Natural killer cell (primary cell): Measurements from ENCODE around the gene ACTRT2. TPM values are rescaled to one million over a fixed set of nuclear protein-coding genes. Genes with fewer than 3 reads are reported as not detected.

ENCODE experiments used
- ATAC-seq, 3 donors: fragments of 150-1000 bp in 2 of 3; fragments of 200-7000 bp in 1 of 3; cut with Tn5 transposase; 1 replicate in 1 of 3; 2 replicates in 2 of 3; pipeline ENCODE4 v1.10.0; 2021; ENCODE audit warnings: mild to moderate bottlenecking in 2 of 3, moderate library complexity in 2 of 3
- DNase-seq, 2 donors: peaks; one replicate each; pipeline versions ENCODE4 v3.0.0 to v3.0.0-alpha.2; 2013 to 2021; ENCODE audit warnings: mixed read lengths in 1 of 2
- H3K27ac ChIP-seq: one replicate; pipeline ENCODE4 v1.5.1; 2013; ENCODE audit warnings: mild to moderate bottlenecking, low read length
- H3K27me3 ChIP-seq: one replicate; pipeline ENCODE4 v1.6.1; 2013; ENCODE audit warnings: low read length; ENCODE audit not compliant: control insufficient read depth, insufficient read depth
- H3K36me3 ChIP-seq: one replicate; pipeline ENCODE4 v1.6.1; 2013; ENCODE audit warnings: low read length; ENCODE audit not compliant: control insufficient read depth, insufficient read depth
- H3K4me1 ChIP-seq: one replicate; pipeline ENCODE4 v1.6.1; 2013; ENCODE audit warnings: low read length; ENCODE audit not compliant: control insufficient read depth, insufficient read depth
- H3K4me3 ChIP-seq: one replicate; pipeline ENCODE4 v1.5.1; 2013; ENCODE audit warnings: low read length
- H3K9me3 ChIP-seq: one replicate; pipeline ENCODE4 v1.6.1; 2013; ENCODE audit warnings: low read length; ENCODE audit not compliant: control insufficient read depth, insufficient read depth
- H3K27ac Mint-ChIP-seq, 2 donors: one replicate each; pipeline ENCODE4 v1.8.0; 2022; ENCODE audit warnings: mild to moderate bottlenecking in 2 of 2, mixed read lengths in 2 of 2, moderate library complexity in 1 of 2
- H3K27me3 Mint-ChIP-seq, 2 donors: one replicate each; pipeline ENCODE4 v1.8.0; 2022; ENCODE audit warnings: low read depth in 2 of 2, mixed read lengths in 2 of 2
- H3K36me3 Mint-ChIP-seq: one replicate; pipeline ENCODE4 v1.8.0; 2022; ENCODE audit warnings: mixed read lengths
- H3K4me1 Mint-ChIP-seq, 2 donors: one replicate each; pipeline ENCODE4 v1.8.0; 2022; ENCODE audit warnings: mixed read lengths in 2 of 2
- H3K4me3 Mint-ChIP-seq: one replicate; pipeline ENCODE4 v1.8.0; 2022; ENCODE audit warnings: mild to moderate bottlenecking, moderate library complexity, mixed read lengths
- H3K9me3 Mint-ChIP-seq, 2 donors: one replicate each; pipeline ENCODE4 v1.8.0; 2022; ENCODE audit warnings: mixed read lengths in 2 of 2
- WGBS: methylation state at CpG from one replicate; pipeline ENCODE4 v1.1.7; 2013; ENCODE audit warnings: missing lambda C conversion rate; ENCODE audit not compliant: insufficient coverage; 5-methylcytosine and 5-hydroxymethylcytosine counted together
- intact Hi-C: fragments of 100-400 bp; cut with micrococcal nuclease; formaldehyde crosslinking; loops from one replicate; pipeline ENCODE4 v1.14.2; 2022
- total RNA-seq, 4 donors: library from RNA; stranded (reverse); fragments of 120-200 nt in 1 of 4; gene quantifications; one replicate each; pipeline versions ENCODE4 v1.2.3 to v1.2.4, GENCODE V29; 2013 to 2022
- TF ChIP-seq, protein P1 (sequence below): fragments of 200-600 bp; IDR thresholded peaks from one replicate; pipeline ENCODE4 v1.8.0; 2022; ENCODE audit warnings: antibody characterized with exemption

The ACTRT2 gene
- total RNA-seq, 3 donors from 2014 or later (not counting 1 experiment from before 2014, with no cell fraction given), result not detected

GRCh38 chr1:3003039-3003940 lies 18.0 kb upstream of the ACTRT2 start:
- Histone ChIP-seq H3K9me3 (peaks cover 8% of the 10 kb centered on the region), H3K4me3 (no peak overlapping the region), H3K27ac (no peak overlapping the region), H3K4me1 (no peaks in the 10 kb centered on the region), H3K27me3 (no peaks in the 10 kb centered on the region), H3K36me3 (no peaks in the 10 kb centered on the region)
- Mint-ChIP-seq H3K27ac (no peak overlapping the region), H3K36me3 (no peaks in the 10 kb centered on the region), H3K4me3 (no peak overlapping the region), H3K4me1 (no peaks in the 10 kb centered on the region), H3K27me3 (peaks cover 0 to 5% of the 10 kb centered on the region in 2 donors), H3K9me3 (no peaks in the 10 kb centered on the region)
- WGBS, result 78% methylated on average over 32 of the region's 32 CpGs
- ATAC-seq (no peak), DNase-seq (no peak)
- intact Hi-C loops, result no loop called here
- TF ChIP-seq, protein P1, sequence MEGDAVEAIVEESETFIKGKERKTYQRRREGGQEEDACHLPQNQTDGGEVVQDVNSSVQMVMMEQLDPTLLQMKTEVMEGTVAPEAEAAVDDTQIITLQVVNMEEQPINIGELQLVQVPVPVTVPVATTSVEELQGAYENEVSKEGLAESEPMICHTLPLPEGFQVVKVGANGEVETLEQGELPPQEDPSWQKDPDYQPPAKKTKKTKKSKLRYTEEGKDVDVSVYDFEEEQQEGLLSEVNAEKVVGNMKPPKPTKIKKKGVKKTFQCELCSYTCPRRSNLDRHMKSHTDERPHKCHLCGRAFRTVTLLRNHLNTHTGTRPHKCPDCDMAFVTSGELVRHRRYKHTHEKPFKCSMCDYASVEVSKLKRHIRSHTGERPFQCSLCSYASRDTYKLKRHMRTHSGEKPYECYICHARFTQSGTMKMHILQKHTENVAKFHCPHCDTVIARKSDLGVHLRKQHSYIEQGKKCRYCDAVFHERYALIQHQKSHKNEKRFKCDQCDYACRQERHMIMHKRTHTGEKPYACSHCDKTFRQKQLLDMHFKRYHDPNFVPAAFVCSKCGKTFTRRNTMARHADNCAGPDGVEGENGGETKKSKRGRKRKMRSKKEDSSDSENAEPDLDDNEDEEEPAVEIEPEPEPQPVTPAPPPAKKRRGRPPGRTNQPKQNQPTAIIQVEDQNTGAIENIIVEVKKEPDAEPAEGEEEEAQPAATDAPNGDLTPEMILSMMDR, result no peak

- Histone ChIP-seq H3K36me3 (no peaks in the 10 kb centered on the region), H3K4me3 (no peak overlapping the region), H3K4me1 (no peaks in the 10 kb centered on the region), H3K9me3 (peaks cover 11% of the 10 kb centered on the region), H3K27me3 (no peaks in the 10 kb centered on the region), H3K27ac (no peak overlapping the region)
- Mint-ChIP-seq H3K4me1 (no peaks in the 10 kb centered on the region), H3K4me3 (no peak overlapping the region), H3K27me3 (peaks cover 0 to 3% of the 10 kb centered on the region in 2 donors), H3K27ac (no peak overlapping the region), H3K9me3 (no peaks in the 10 kb centered on the region), H3K36me3 (no peaks in the 10 kb centered on the region)
- intact Hi-C loops, result no loop called here
- ATAC-seq, result no peak
- 77% methylated on average over 10 of the region's 10 CpGs for WGBS
- TF ChIP-seq, protein P1, result no peak
- DNase-seq, result no peak
Observed at GRCh38 chr1:3003941-3004270, 17.4 kb upstream of the ACTRT2 start.

- no peak for ATAC-seq
Observed at GRCh38 chr1:3004285-3005205, 16.7 kb upstream of the ACTRT2 start.

More at GRCh38 chr1:3004285-3005205, 16.7 kb upstream of the ACTRT2 start:
- WGBS, result 81% methylated on average over 20 of the region's 20 CpGs
- Histone ChIP-seq H3K27ac (no peak overlapping the region), H3K4me3 (no peak overlapping the region), H3K9me3 (peaks cover 11% of the 10 kb centered on the region), H3K27me3 (no peaks in the 10 kb centered on the region), H3K4me1 (no peaks in the 10 kb centered on the region), H3K36me3 (no peaks in the 10 kb centered on the region)
- H3K27me3 Mint-ChIP-seq, result peaks cover 0 to 3% of the 10 kb centered on the region in 2 donors
- H3K4me3 Mint-ChIP-seq, result no peak overlapping the region
- H3K4me1 Mint-ChIP-seq, result no peaks in the 10 kb centered on the region
- TF ChIP-seq, protein P1, result no peak
- H3K27ac Mint-ChIP-seq, result no peak overlapping the region
- intact Hi-C loops, result no loop called here
- H3K36me3 Mint-ChIP-seq, result no peaks in the 10 kb centered on the region
- H3K9me3 Mint-ChIP-seq, result no peaks in the 10 kb centered on the region
- no peak for DNase-seq
